HG03342 (cell line): ENCODE data around the gene NEXN.
A peak's percentile ranks its signal among the peaks of the same experiment; 100 is the strongest.
"Not testable (repeated sequence)": the region's sequence is repeated elsewhere in the genome, so short reads cannot be mapped to it uniquely, and the experiment has no call there.

Source experiments
- ATAC-seq: cut with Tn5 transposase; IDR thresholded peaks from one replicate; pipeline ENCODE4 v1.9.1; 2021; ENCODE audit warnings: mild to moderate bottlenecking, moderate library complexity; ENCODE audit not compliant: unreplicated experiment

Gene NEXN

DNA sequence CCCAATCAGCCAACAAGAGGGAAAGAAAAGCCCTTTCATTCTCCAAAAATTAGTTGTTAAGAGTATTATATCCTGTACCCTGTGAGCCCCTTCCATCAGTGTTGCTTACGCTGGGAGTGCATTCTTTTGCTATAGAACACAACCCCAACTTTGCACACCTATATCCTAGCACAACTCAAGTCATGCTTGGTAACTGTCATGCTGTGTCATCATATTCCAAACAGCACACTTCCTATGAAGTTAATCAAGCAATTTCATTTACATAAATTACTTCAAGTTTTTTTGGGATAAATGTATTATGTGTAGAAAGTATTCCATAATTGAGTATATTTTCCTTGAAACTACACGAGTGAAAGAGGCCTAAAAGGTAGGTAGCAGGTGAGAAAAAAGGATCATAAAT, 70.4 kb downstream of the NEXN start:
- no peak for ATAC-seq

DNA sequence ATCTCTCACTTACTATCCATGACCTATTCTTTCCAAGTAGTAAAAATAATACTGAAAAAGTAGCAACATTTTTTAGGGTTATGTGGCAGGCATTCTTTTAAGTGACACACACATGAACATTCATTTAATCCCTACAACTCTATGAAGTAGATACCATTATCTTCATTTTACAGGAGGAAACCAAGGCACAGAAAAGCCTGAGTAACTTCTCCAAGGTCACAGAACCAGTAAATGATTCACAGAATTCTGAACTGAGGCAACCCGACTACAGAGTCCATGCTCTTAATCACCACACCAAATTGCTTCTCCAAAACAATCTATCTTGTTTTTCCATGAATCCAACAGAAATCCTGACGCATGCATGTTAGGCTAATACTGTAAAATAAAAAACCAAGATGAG, 73.0 kb downstream of the NEXN start:
- ATAC-seq, result no peak

DNA sequence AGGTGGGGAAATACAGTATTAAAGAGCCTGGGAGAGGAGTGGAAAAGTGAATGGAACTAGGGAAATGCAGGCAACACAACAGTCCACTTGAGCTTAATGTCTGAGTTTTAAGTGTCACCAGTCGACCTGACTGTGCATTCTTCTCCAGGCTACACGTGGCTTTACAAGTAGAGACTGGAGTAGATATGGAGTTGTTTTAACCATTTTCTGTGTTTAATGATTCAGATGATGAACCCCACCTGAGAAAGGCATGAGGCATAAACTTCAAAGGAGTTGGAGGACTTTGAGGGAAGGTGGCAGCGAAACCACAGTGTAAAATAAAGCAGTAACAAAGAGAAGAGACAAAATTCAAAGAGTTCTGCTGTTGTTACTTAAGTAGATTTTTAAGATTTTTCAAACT, 77.9 kb downstream of the NEXN start:
- ATAC-seq, result no peak

DNA sequence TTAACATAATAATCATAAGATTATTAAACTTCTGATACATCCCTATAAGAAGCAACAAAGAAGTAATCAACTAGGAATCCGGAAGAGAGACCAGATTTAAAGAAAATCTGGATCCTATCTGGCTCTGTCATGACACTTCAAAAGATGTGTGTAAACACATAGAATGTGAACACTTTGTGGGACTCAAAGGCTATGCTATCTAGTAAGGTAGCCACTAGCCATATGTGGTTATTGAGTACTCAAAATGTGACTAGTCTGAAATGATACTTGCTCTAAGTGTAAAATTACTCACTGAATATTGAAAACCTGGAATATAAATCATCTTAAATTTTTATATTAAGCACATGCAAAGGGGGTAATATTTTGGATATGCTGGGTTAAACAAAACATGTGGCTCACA, 81.8 kb downstream of the NEXN start:
- ATAC-seq, result no peak

DNA sequence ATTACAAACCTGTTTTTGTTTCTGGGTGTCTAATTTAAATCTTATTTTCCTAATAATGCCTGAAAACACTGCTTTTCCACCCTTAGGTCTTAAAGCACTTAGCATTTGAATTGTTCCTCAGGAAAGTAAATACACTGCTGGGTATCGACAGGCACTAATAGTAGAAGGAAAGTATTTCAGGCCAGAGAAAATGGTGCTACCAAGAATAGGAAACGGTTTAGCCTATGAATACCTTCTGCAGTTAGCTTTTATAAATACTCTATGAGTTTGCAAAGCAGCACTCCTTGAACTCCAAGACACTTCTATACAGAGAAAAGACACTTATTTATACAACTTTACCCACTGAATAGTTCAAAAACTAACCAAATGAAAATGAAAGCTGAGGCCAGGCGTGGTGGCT, 83.7 kb downstream of the NEXN start:
- ATAC-seq, result no peak

DNA sequence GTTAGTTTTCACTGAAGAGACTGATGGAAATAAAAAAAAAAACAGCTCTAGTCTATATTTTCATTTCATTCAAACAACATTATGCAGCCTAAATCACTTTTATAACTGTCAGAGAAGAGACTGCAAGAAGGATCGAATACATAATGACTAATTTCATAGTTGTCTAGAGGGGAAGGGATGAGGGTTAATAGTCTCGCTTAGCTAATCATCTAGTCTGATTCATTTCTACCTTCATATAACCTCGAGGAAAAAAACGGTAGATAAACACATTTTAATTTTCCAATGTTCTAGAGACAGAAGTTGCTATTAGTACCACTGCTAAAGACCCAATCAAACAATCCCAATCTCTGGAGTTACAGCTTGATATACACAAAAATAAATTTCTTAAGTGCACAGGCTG, 87.0 kb downstream of the NEXN start:
- no peak for ATAC-seq

DNA sequence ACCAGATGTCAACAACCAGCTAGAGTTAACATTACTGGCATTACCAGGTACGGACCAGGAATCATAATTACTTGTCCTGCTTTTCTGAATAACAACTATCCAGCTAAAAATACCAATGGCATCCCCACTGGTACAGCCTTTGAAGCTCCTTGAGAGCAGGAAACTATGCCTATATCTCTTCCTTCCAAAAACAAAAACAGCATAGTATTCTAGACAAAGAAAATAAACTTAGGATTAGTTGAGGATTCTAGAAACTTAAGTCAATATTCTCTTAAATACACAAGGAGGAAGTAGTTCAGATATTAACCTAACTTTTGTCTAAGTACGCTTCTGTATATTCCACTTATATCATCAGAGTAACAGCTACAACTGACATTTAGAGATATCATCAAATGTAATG, 87.5 kb downstream of the NEXN start:
- ATAC-seq, result no peak

DNA sequence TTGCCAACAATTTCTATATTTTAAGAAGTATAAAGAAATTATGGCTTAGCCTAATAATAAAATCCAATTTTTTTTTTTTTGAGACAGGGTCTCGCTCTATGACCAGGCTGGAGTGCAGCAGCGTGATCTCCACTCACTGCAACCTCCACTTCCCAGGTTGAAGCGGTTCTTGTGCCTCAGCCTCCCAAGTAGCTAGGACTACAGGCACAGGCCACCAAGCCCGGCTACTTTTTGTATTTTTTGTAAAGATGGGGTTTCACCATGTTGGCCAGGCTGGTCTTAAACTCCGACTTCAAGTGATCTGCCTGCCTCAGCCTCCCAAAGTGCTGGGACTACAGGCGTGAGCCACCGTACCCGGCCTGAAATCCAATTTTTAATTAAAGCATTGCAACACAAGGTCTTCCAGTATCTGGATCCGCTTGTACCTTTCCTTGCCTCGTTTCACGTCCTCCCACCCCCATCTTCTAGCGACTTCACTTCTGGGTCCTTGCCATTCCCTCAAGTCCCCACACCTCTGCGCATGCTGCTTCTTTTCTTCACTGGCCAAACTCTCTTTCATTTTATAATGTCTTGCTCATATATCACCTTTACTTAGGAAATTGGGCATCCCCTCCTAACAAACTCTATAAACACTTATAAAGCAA, 88.1 kb downstream of the NEXN start:
- no peak for ATAC-seq

DNA sequence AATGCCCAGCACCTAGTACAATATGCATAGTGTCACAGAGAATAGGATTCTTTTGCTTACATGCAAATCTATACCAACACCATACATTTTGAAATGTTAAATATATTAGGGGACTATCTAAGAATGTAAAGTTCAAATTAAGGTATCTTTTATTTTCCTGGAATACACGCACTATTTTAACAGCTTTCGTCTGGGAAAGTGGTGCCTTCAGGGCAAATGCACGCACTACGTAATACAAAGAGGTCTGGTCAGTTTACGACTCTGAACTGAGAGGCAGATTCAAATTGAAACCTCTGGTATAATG, 89.5 kb downstream of the NEXN start:
- ATAC-seq, result no peak

DNA sequence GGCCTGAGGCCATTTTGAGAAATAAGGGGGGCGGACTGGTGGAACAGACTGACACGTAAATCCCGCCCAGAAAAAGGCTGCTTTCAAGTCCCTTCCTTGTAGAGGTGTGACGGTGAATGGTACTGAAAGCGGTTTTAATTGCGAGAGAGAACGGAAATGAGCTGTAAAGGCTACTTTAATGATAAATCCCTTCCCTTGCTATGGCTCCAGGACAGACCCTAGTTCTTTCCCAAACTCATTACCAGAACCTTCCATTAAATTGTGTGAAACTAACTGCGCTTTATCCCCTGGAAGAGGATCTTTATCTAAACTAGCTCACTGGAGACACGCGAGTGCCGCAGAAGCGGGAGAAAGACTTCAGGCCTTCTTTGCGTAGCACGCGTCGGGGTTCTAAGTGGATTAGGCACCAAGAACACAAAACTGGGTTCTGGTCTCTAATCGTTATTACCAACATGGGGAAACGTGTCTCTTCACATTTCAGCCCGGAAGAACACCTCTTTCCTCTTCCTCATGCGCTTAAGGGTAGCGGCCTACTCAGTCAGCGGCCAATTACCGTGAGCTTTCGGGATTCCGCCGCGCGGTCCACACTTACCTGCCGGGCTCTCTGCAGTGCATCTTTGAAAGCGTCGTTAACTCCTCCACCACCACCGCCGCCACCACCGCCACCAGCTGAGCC, 90.0 kb downstream of the NEXN start:
- ATAC-seq, result peak; percentile 75

DNA sequence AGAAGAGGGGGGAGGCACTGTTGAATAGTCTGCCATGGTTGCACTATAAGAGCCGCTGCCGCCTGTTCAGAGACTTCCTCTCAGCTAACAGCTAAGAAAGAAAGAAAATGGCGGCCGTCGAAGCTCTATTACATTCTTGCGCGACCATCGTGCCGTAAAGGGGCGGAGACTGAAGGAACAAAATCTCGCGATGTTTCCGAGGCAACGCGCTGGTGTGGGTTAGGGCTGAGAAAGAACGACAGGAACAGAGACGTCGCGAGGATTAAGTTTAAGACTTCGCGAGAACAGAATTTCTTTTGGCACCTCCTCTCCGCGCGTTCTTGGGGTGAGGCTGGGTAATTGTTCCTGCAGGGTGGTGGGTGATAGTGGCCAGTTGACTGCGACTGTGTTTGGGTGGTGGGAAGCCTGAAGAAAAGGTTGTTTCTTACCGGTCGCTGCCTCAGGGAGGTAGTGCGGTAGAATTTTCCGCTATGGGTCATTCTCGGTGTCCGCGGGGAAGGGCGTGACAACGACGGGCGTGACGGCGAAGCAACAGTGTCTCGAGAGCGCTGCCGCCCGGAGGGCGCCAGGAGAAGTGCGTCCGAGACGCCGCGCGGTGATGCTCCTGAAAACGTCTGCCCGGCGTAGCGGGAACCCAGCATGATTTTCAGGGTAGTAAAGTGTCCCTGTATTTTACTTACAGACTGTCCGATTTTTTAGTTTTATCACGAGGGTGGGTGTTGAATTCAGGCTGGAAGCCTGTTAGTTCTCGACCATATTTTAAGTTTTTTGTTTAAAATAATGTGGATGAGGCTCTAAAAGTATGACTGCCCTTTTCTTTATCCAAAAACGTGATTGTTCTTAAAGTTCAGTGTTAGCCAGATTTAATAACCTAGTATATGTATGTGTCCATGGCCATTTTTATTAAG, 90.8 kb downstream of the NEXN start, which contains the start of gene FUBP1:
TSS of gene FUBP1 (minus strand) at position 104 of the 908 bp plus-strand sequence. CDS start at position 36, 68 bp downstream.
- peak; percentile 78 for ATAC-seq

DNA sequence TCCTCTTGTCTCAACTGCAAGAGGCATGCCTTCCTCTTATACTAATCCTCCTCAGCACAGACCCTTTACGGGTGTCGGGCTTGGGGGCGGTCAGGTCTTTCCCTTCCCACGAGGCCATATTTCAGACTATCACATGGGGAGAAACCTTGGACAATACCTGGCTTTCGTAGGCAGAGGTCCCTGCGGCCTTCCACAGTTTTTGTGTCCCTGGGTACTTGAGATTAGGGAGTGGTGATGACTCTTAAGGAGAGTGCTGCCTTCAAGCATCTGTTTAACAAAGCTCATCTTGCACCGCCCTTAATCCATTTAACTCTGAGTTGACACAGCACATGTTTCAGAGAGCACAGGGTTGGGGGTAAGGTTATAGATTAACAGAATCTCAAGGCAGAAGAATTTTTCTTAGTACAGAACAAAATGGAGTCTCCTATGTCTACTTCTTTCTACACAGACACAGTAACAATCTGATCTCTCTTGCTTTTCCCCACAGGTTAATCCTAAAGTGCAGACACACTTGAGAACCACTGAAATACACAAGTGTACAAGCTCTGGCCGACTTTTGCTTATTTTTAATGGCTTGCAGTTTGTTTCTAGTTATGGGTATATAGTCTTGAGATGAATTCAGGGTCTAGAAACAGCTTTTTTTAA, 95.0 kb downstream of the NEXN start:
- not testable (repeated sequence) for ATAC-seq

DNA sequence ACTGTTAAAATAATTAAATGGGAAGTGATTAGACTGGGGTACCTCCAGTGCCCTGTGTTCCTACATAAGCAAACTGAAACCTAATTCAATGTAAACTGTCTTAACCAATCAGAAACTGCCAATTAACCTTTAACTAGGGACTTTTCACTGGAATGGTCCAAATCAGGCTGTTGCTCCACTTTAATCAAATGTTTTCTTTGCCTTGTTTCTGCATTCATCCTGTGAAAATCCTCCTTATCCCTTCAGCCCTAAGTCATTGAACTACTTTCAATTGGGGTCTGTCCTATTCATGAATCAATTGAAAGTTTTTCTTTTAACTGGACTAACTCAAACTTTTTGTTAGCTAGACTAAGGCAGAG, 95.6 kb downstream of the NEXN start:
- ATAC-seq, result no peak

DNA sequence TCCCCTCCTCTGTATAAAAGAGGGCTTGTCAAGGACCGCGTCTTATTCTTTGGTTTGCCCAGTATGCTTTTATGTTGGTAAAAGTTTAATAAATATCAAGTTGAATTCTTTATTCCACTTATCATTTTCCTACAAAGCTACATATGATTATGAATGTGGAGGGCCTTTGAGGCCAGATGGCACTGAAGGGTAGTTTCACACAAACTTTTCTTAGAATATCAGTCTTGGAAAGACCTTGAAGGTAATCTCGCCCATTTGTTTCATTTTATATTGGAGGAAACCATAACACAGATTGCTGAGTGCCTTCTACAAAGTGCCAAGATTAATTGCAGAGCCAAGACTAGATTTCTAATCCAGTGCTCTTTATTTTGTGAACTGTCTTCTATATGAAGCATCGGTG, 96.2 kb downstream of the NEXN start:
- no peak for ATAC-seq

DNA sequence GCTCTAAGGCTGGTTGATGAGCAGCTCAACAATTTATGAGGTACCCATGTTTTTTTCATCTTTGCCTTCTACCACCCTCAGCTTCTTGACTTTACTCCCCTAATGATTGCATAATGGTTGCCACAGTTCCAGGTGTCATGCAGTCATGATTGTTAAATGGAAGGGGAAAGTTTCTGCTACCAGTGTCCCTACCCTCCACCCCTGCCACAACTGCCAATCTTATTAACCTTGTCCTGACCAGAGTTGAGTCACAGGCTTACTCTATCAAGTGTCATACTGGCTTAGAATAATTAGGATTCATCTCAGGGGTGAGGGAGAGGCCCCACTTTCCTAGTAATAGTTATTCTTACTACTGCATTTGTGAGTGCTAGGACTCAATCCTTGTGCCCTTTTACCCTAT, 98.4 kb downstream of the NEXN start:
- no peak for ATAC-seq

DNA sequence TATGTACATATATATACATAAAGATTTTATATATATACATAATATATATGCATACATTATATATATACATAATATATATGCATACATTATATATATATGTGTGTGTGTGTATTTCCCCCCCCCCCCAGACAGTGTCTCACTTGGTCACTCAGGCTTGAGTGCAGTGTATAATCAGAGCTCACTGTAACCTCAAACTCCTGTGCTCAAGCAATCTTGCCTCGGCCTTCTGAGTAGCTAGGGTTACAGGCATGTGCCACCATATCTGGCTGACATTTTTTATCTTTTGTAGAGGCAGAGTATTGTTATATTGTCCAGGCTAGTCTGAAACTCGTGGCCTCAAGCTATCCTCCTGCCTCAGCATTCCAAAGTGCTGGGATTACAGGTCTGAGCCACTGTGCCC, 99.5 kb downstream of the NEXN start:
- ATAC-seq, result no peak

DNA sequence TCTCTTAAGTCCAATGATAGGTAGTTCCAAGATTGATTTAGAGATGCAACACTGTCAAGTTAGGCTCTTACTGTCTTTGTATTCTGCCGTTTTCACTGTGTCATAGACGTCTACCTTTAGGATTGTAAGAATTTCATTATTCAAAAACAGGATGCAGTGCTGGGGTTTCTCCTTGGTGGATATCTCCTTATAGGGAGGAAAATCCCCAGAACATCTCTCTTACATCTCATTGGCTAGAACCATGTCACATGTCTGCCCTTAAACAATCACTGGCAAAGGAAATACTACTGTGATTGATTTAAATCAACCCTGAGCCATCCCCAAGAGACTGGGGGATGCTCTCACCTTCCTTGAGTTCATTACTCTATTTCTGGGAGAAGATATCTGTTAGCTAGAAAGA, 101.3 kb downstream of the NEXN start:
- ATAC-seq, result no peak

DNA sequence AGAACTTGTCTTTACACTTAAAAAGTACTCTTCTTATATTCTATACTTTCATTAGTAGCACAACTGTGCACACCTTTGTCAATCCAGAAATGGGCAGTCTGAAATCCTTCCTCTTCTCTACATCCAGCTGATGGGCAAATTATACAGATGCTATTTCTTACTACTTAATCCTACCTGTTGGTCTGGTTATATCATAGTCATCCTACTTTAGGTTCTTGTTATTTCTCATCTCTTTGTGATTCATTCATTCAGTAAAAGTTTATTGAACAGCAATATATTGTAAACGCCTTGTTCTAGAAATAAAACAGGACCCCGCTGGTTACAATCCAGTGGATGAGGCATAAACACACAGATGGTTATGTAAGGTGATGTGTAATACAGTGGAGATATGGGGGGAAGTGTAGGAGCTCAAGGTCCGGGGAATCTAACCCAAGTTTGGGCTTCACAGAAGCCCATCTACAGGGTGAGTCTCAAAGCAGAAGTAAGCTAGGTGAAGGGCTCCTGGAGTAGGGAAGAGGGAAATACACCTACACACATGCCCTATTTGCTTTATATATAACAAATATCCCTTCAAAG, 102.3 kb downstream of the NEXN start:
- ATAC-seq, result no peak

DNA sequence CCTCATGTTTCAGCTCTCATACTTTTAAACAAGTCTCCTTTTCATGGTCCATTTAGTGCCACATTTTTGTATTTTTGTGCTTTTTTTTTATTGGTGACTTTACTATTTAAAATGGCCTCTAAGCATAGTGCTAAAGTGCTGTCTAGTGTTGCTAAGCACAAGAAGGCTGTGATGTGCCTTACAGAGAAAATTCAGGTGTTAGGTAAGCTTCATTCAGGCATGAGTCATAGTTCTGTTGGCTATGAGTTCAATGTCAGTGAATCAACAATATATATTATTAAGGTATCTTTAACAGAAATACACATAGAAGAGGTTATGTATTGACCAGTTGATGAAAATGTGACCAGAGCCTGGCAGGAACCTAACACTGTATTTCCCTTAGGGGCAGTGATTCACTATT, 103.2 kb downstream of the NEXN start:
- no peak for ATAC-seq
